B cell (primary cell): ENCODE measurements around the gene PTX3. TPM values are rescaled to one million over a fixed set of nuclear protein-coding genes. Genes with fewer than 3 reads are reported as not detected.

ENCODE experiments used
- ATAC-seq: fragments of 200-7000 bp; cut with Tn5 transposase; one replicate; pipeline ENCODE4 v1.10.0; 2021; ENCODE audit warnings: low read depth, mild to moderate bottlenecking, moderate number of reproducible peaks, moderate library complexity
- CTCF ChIA-PET: fragments of 350-600 bp; sonication (Branson Sonifier 250); formaldehyde crosslinking; loops from one replicate; lab custom pipeline; 2021; ENCODE audit warnings: antibody characterized with exemption, inconsistent platforms; lab: Charles Lee
- POLR2A ChIA-PET: fragments of 350-600 bp; sonication (Branson Sonifier 250); formaldehyde crosslinking; loops from one replicate; lab custom pipeline; 2021; ENCODE audit warnings: antibody characterized with exemption; lab: Charles Lee
- DNase-seq: peaks from one replicate; pipeline ENCODE4 v3.0.0; 2013
- H2AFZ ChIP-seq: 2 replicates; pipeline ENCODE4 v1.6.1; 2012; ENCODE audit warnings: mild to moderate bottlenecking, low read depth, low read length; ENCODE audit not compliant: insufficient read depth, poor library complexity, severe bottlenecking
- H3K27ac ChIP-seq, 2 donors: 1 replicate in 1 of 2; 2 replicates in 1 of 2; pipeline ENCODE4 v1.5.1; 2012 to 2013; ENCODE audit warnings: low read length in 2 of 2, mild to moderate bottlenecking in 2 of 2, moderate library complexity in 1 of 2
- H3K27me3 ChIP-seq, 4 experiments: fragments of 200-600 bp in 1 of 4; sonication (generic) in 1 of 4; replicated peaks in 1 of 4; 1 replicate in 2 of 4; 2 replicates in 2 of 4; pipeline versions ENCODE4 v1.6.1 to v1.7.0; 2013 to 2016; ENCODE audit warnings: low read length in 3 of 4, mild to moderate bottlenecking in 2 of 4, mixed read lengths in 1 of 4, moderate library complexity in 1 of 4; ENCODE audit not compliant: insufficient read depth in 4 of 4, control insufficient read depth in 3 of 4; ENCODE audit errors: control extremely low read depth in 1 of 4
- H3K36me3 ChIP-seq, 2 experiments: replicated peaks in 1 of 2; 1 replicate in 1 of 2; 2 replicates in 1 of 2; pipeline versions ENCODE4 v1.6.1 to v1.7.1; 2013; ENCODE audit warnings: low read length in 1 of 2; ENCODE audit not compliant: insufficient read depth in 2 of 2, control insufficient read depth in 1 of 2; ENCODE audit errors: control extremely low read depth in 1 of 2, extremely low read depth in 1 of 2
- H3K4me1 ChIP-seq, 2 donors: fragments of 200-600 bp in 1 of 2; sonication (generic) in 1 of 2; 1 replicate in 1 of 2; 2 replicates in 1 of 2; pipeline versions ENCODE4 v1.5.1 to v1.6.1; 2013 to 2017; ENCODE audit warnings: low read length in 2 of 2; ENCODE audit not compliant: control insufficient read depth in 2 of 2, insufficient read depth in 2 of 2
- H3K4me2 ChIP-seq: replicated peaks from 2 replicates; pipeline ENCODE3; 2012; ENCODE audit warnings: mild to moderate bottlenecking, low read depth, low read length; ENCODE audit not compliant: poor library complexity, severe bottlenecking
- H3K4me3 ChIP-seq, 5 experiments: fragments of 200-600 bp in 1 of 5; sonication (generic) in 1 of 5; 1 replicate in 3 of 5; 2 replicates in 2 of 5; pipeline versions ENCODE4 v1.5.1 to v1.7.0; 2011 to 2016; ENCODE audit warnings: low read length in 4 of 5, mild to moderate bottlenecking in 4 of 5, low read depth in 2 of 5, control low read depth in 1 of 5, moderate library complexity in 1 of 5; ENCODE audit not compliant: insufficient read depth in 1 of 5; ENCODE audit errors: control extremely low read depth in 1 of 5, extremely low read depth in 1 of 5
- H3K79me2 ChIP-seq: fragments of 200-600 bp; sonication (generic); one replicate; pipeline ENCODE4 v1.6.0; 2016; ENCODE audit warnings: low read length; ENCODE audit not compliant: control insufficient read depth, insufficient read depth
- H3K9ac ChIP-seq: fragments of 200-600 bp; sonication (generic); 2 replicates; pipeline ENCODE4 v1.6.1; 2017; ENCODE audit warnings: mild to moderate bottlenecking, low read length, moderate library complexity
- H3K9me3 ChIP-seq, 3 donors: one replicate each; pipeline versions ENCODE4 v1.6.1 to v1.7.1; 2013; ENCODE audit warnings: low read length in 2 of 3; ENCODE audit not compliant: control insufficient read depth in 2 of 3, insufficient read depth in 1 of 3; ENCODE audit errors: control extremely low read depth in 1 of 3
- H4K20me1 ChIP-seq: 2 replicates; pipeline ENCODE4 v1.6.0; 2012; ENCODE audit warnings: mild to moderate bottlenecking, low read length; ENCODE audit not compliant: insufficient read depth, control insufficient read depth, poor library complexity, severe bottlenecking
- H3K27ac Mint-ChIP-seq: one replicate; pipeline ENCODE4 v1.8.0; 2021; ENCODE audit warnings: mixed read lengths
- H3K27me3 Mint-ChIP-seq: one replicate; pipeline ENCODE4 v1.8.0; 2021; ENCODE audit warnings: mixed read lengths
- H3K4me1 Mint-ChIP-seq: one replicate; pipeline ENCODE4 v1.8.0; 2021; ENCODE audit warnings: mixed read lengths
- H3K4me3 Mint-ChIP-seq: one replicate; pipeline ENCODE4 v1.8.0; 2021; ENCODE audit warnings: mixed read lengths
- H3K9me3 Mint-ChIP-seq: one replicate; pipeline ENCODE4 v1.8.0; 2022; ENCODE audit warnings: mixed read lengths; ENCODE audit not compliant: insufficient read depth
- EZH2 ChIP-seq: IDR thresholded peaks from 2 replicates; pipeline ENCODE4 v1.6.1; 2012; ENCODE audit warnings: borderline replicate concordance, low read depth, mild to moderate bottlenecking, moderate library complexity, low read length; ENCODE audit not compliant: insufficient read depth, poor library complexity, severe bottlenecking
- WGBS: methylation state at CpG from one replicate; pipeline ENCODE4 v1.1.5; 2013; ENCODE audit warnings: missing lambda C conversion rate; ENCODE audit not compliant: insufficient coverage; 5-methylcytosine and 5-hydroxymethylcytosine counted together
- intact Hi-C: fragments of 100-400 bp; cut with micrococcal nuclease; formaldehyde crosslinking; loops from one replicate; pipeline ENCODE4 v1.10.0; 2022
- polyA plus RNA-seq: library from polyadenylated mRNA; depleted of rRNA; stranded (reverse); fragments of >200 nt; gene quantifications from 2 replicates; pipeline ENCODE4 v1.2.3, GENCODE V29; 2012
- total RNA-seq, 2 donors: library from RNA; stranded (reverse); fragments of 120-200 nt in 1 of 2; gene quantifications; 1 replicate in 1 of 2; 2 replicates in 1 of 2; pipeline versions ENCODE4 v1.2.3 to v1.2.4, GENCODE V29; 2013 to 2022
- TF ChIP-seq, protein P1 (sequence below): fragments of 200-600 bp; IDR thresholded peaks from one replicate; pipeline ENCODE4 v1.8.0; 2022; ENCODE audit warnings: antibody characterized with exemption, mild to moderate bottlenecking

Gene PTX3
- total and polyA plus RNA-seq, 2 donors (not counting 1 experiment from before 2014, with no cell fraction given), result 0.37 to 0.40 TPM

DNA sequence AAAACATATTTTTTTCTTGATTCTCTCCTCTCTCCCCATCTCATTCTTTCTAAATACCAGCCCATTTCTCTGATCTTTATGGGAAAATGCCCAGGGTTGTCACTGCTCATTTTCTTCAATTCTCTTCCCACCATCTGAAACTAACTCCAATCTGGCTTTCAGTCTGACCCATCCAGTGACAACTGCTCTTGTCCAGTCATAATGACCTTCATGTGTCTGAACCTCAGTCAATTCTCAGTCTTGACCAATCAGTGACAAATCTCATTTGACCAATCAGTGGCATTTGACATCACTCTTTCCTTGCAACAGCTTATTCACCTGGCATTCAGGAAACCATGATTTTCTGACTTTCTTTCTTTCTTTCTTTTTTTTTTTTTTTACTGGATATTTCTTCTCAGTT is 51.5 kb downstream of the PTX3 start:
- H3K9me3 Mint-ChIP-seq, result no peaks in the 10 kb centered on the region
- CTCF ChIA-PET, result interaction anchor here (1.0 kb wide), 1 partner anchor 8 kb away, joined by 5 read pairs; no protein-coding TSS in a partner anchor
- H3K4me1 ChIP-seq, result no peaks in the 10 kb centered on the region
- ATAC-seq, result no peak
- H3K4me2 ChIP-seq, result no peak overlapping the region
- POLR2A ChIA-PET, result no interaction called here
- H4K20me1 ChIP-seq, result no peaks in the 10 kb centered on the region
- peaks cover 8% of the 10 kb centered on the region for H3K27me3 Mint-ChIP-seq
- no peaks in the 10 kb centered on the region for H3K27me3 ChIP-seq
- H3K36me3 ChIP-seq, result no peaks in the 10 kb centered on the region
- intact Hi-C loops, result no loop called here
- no peak overlapping the region for H3K27ac Mint-ChIP-seq
- no peak overlapping the region for H3K27ac ChIP-seq
- no peaks in the 10 kb centered on the region for H3K4me1 Mint-ChIP-seq
- TF ChIP-seq EZH2, result no peak
- TF ChIP-seq, protein P1, sequence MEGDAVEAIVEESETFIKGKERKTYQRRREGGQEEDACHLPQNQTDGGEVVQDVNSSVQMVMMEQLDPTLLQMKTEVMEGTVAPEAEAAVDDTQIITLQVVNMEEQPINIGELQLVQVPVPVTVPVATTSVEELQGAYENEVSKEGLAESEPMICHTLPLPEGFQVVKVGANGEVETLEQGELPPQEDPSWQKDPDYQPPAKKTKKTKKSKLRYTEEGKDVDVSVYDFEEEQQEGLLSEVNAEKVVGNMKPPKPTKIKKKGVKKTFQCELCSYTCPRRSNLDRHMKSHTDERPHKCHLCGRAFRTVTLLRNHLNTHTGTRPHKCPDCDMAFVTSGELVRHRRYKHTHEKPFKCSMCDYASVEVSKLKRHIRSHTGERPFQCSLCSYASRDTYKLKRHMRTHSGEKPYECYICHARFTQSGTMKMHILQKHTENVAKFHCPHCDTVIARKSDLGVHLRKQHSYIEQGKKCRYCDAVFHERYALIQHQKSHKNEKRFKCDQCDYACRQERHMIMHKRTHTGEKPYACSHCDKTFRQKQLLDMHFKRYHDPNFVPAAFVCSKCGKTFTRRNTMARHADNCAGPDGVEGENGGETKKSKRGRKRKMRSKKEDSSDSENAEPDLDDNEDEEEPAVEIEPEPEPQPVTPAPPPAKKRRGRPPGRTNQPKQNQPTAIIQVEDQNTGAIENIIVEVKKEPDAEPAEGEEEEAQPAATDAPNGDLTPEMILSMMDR, result no peak
- no peak overlapping the region for H3K4me3 Mint-ChIP-seq
- H3K79me2 ChIP-seq, result no peaks in the 10 kb centered on the region
- no peak overlapping the region for H3K9ac ChIP-seq
- no peak overlapping the region for H3K4me3 ChIP-seq
- DNase-seq, result no peak
- no peaks in the 10 kb centered on the region for H3K9me3 ChIP-seq
- H2AFZ ChIP-seq, result no peak overlapping the region

DNA sequence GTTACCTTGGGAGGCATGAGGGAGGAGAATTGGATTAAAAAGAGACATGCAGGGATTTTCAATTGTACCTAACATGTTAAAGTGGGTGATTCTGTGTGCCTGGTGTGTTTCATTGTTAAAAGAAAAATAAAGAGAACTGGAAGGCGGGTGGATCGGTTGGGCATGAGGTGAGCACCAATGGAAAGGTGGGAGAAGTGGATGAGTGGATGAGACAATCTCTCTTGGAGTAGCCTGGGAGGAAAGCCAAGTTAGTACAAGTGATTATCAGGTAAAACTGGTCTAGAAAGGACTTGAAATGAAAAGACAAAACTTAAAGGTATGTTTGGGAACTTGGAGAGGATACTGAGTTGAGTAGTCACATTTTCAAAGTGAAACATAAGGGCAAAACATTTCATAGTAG is 54.5 kb downstream of the PTX3 start:
- no peak overlapping the region for H3K9ac ChIP-seq
- H3K4me1 ChIP-seq, result no peaks in the 10 kb centered on the region
- no peaks in the 10 kb centered on the region for H3K27me3 ChIP-seq
- no peak overlapping the region for H2AFZ ChIP-seq
- ChIA-PET POLR2A (no interaction called here), CTCF (no interaction called here)
- H3K27ac ChIP-seq, result no peak overlapping the region
- no peak overlapping the region for H3K4me2 ChIP-seq
- peaks cover 13% of the 10 kb centered on the region for H3K27me3 Mint-ChIP-seq
- intact Hi-C loops, result loop anchor here (5.0 kb wide), 1 partner anchor 1339 kb away; no protein-coding TSS in a partner anchor
- TF ChIP-seq, protein P1, result no peak
- no peak for TF ChIP-seq EZH2
- H3K27ac Mint-ChIP-seq, result no peak overlapping the region
- WGBS, result 97% methylated on average over 2 of the region's 2 CpGs
- H4K20me1 ChIP-seq, result no peaks in the 10 kb centered on the region
- DNase-seq, result no peak
- no peaks in the 10 kb centered on the region for H3K36me3 ChIP-seq
- no peak overlapping the region for H3K4me3 Mint-ChIP-seq
- no peak overlapping the region for H3K4me3 ChIP-seq
- no peaks in the 10 kb centered on the region for H3K4me1 Mint-ChIP-seq
- no peaks in the 10 kb centered on the region for H3K79me2 ChIP-seq
- no peak for ATAC-seq
- no peaks in the 10 kb centered on the region for H3K9me3 Mint-ChIP-seq
- no peaks in the 10 kb centered on the region for H3K9me3 ChIP-seq

Other genes with a start within 250 kb of the PTX3 start
- not detected in 2 replicates for gene VEPH1, start 66.6 kb downstream of the PTX3 start, total RNA-seq
- not detected in 2 replicates for gene VEPH1, start 66.6 kb downstream of the PTX3 start, polyA plus RNA-seq